K562 (cell line): ENCODE measurements around the gene PMVK. TPM values are rescaled to one million over a fixed set of nuclear protein-coding genes. Genes with fewer than 3 reads are reported as not detected.

Source experiments
- KAT2B ChIP-seq: IDR thresholded peaks from one replicate; pipeline ENCODE4 v1.6.1; 2012; ENCODE audit warnings: low read depth, mild to moderate bottlenecking, control low read depth, inconsistent platforms, low read length, moderate library complexity
- MAFK ChIP-seq: IDR thresholded peaks from 2 replicates; pipeline ENCODE4 v1.6.1; 2011; ENCODE audit warnings: low read length, improper control_type of control experiment
- NFIX ChIP-seq: fragments of 250-450 bp; sonication (Bioruptor Pico); IDR thresholded peaks from 2 replicates; pipeline ENCODE4 v1.4.0; 2020; ENCODE audit warnings: low read depth, mild to moderate bottlenecking, moderate library complexity
- SMARCE1 ChIP-seq: fragments of 450-650 bp; IDR thresholded peaks from 2 replicates; pipeline ENCODE4 v1.7.1; 2016; ENCODE audit warnings: mild to moderate bottlenecking
- STAT5A ChIP-seq: IDR thresholded peaks from 2 replicates; pipeline ENCODE4 v1.6.1; 2012; ENCODE audit warnings: low read length, inconsistent platforms, borderline replicate concordance
- VEZF1 ChIP-seq: fragments of 200-800 bp; sonication (Bioruptor generic); IDR thresholded peaks from 2 replicates; pipeline ENCODE4 v1.6.1; 2017; ENCODE audit warnings: missing genetic modification characterization, missing compliant biosample characterization
- ZBTB9 ChIP-seq: fragments of 450-650 bp; formaldehyde crosslinking; IDR thresholded peaks from 2 replicates; pipeline ENCODE4 v1.4.0; 2020; ENCODE audit warnings: mild to moderate bottlenecking, moderate library complexity
- ZNF217 ChIP-seq: sonication (generic); formaldehyde crosslinking; IDR thresholded peaks from 2 replicates; pipeline ENCODE4 v1.8.0; 2022; ENCODE audit warnings: mild to moderate bottlenecking, missing genetic modification reagents
- ZNF347 ChIP-seq: fragments of 450-650 bp; formaldehyde crosslinking; IDR thresholded peaks from 2 replicates; pipeline ENCODE4 v1.4.0; 2020; ENCODE audit warnings: low read depth, mild to moderate bottlenecking, moderate library complexity
- ZNF551 ChIP-seq: fragments of 250-450 bp; sonication (Bioruptor Pico); IDR thresholded peaks from 2 replicates; pipeline ENCODE4 v1.5.0; 2021; ENCODE audit warnings: mild to moderate bottlenecking, moderate library complexity
- ZNF584 ChIP-seq: fragments of 200-800 bp; sonication (Bioruptor generic); IDR thresholded peaks from 2 replicates; pipeline ENCODE4 v1.6.1; 2016; ENCODE audit warnings: low read depth, mild to moderate bottlenecking, missing genetic modification characterization, missing compliant biosample characterization
- polyA plus RNA-seq, 8 experiments: library from polyadenylated mRNA; depleted of rRNA in 4 of 8; stranded (reverse) in 5 of 8; unstranded in 3 of 8; fragments of >200 nt; fragmentation: Nextera tagmentation in 2 of 8; fragmentation: Illumina TruSeq in 1 of 8; extraction: Ambion mirVana in 2 of 8; extraction: Trizol in 1 of 8; gene quantifications; 2 replicates each; pipeline versions ENCODE4 v1.2.1 to v1.2.3, GENCODE V29; 2011 to 2014; ENCODE audit warnings: inconsistent platforms in 1 of 8, missing spikeins in 1 of 8
- total RNA-seq, 7 experiments: library from RNA; depleted of rRNA in 6 of 7; stranded (reverse); fragments of >200 nt in 6 of 7; fragmentation: Illumina TruSeq in 2 of 7; extraction: Trizol in 2 of 7; gene quantifications; 2 replicates each; pipeline versions ENCODE4 v1.2.1 to v1.2.3, GENCODE V29; 2011 to 2021; ENCODE audit warnings: low replicate concordance in 1 of 7
- TF ChIP-seq, protein P1 (sequence below): fragments of 200-400 bp; formaldehyde crosslinking; IDR thresholded peaks from 2 replicates; pipeline ENCODE4 v1.6.1; 2017; ENCODE audit warnings: mild to moderate bottlenecking, low read depth, low read length, moderate library complexity
- TF ChIP-seq, protein P2 (sequence below): fragments of 250-450 bp; sonication (Bioruptor Pico); IDR thresholded peaks from 2 replicates; pipeline ENCODE4 v1.5.0; 2021; ENCODE audit warnings: mild to moderate bottlenecking, borderline replicate concordance
- TF ChIP-seq, protein P3 (sequence below): fragments of 250-450 bp; sonication (Bioruptor Pico); IDR thresholded peaks from 2 replicates; pipeline ENCODE4 v1.5.1; 2021; ENCODE audit warnings: mild to moderate bottlenecking
- TF ChIP-seq, protein P4 (sequence below): sonication (generic); formaldehyde crosslinking; IDR thresholded peaks from 2 replicates; pipeline ENCODE4 v1.4.0; 2020; ENCODE audit warnings: mild to moderate bottlenecking, missing genetic modification reagents

Gene PMVK
- total and polyA plus RNA-seq, 9 of the 15 experiments (the other 6 are each of a cell fraction or from before 2014, with no cell fraction given): 1.1 to 15.3 (median 6.3) TPM

DNA sequence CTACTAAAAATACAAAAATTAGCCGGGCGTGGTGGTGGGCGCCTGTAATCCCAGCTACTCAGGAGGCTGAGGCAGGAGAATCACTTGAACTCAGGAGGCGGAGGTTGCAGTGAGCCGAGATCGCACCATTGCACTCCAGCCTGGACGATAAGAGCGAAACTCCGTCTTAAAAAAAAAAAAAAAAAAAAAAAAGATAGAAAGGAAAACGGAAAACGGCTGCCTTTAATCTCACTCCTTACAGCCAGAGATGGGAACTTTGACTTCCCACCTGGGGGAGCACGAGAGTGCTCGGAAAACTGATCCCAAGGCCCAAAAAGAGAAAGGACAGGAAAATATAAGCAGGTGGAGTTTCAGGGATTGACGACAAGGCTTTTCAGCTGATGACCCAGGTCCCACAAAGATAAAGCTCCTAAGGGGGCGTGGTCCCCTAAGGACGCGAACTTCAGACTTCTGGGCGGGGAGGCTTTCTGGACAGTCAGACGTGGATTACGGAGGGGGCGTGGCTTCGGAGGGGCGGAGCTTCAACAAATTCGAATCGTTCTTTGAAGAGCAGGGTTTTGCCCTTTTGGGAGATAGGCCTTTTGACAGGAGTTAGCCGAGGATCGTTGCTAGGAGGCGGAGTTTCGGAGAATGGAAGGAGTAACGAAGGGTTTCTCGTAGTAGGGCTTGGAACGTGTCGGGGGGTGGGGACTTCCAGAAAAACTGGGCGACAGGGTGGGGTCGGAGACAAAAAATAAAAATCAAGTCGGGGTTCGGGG is 37.0 kb upstream of the PMVK start (continued):
- peak; percentile 61; the same call in 1 of the 2 replicates for TF ChIP-seq VEZF1 (CRISPR knock-in tag)
- 0 out of 2 replicates have a peak, but pooled peaks have one; percentile 3 for TF ChIP-seq NFIX (CRISPR knock-in tag)
- TF ChIP-seq ZNF551 (CRISPR knock-in tag): no peak
- TF ChIP-seq, protein P1, sequence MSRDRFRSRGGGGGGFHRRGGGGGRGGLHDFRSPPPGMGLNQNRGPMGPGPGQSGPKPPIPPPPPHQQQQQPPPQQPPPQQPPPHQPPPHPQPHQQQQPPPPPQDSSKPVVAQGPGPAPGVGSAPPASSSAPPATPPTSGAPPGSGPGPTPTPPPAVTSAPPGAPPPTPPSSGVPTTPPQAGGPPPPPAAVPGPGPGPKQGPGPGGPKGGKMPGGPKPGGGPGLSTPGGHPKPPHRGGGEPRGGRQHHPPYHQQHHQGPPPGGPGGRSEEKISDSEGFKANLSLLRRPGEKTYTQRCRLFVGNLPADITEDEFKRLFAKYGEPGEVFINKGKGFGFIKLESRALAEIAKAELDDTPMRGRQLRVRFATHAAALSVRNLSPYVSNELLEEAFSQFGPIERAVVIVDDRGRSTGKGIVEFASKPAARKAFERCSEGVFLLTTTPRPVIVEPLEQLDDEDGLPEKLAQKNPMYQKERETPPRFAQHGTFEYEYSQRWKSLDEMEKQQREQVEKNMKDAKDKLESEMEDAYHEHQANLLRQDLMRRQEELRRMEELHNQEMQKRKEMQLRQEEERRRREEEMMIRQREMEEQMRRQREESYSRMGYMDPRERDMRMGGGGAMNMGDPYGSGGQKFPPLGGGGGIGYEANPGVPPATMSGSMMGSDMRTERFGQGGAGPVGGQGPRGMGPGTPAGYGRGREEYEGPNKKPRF: no peak
- TF ChIP-seq MAFK: no peak
- no peak for TF ChIP-seq KAT2B
- no peak for TF ChIP-seq ZNF584 (CRISPR knock-in tag)
- TF ChIP-seq ZNF217 (CRISPR knock-in tag): no peak
- TF ChIP-seq, protein P2, sequence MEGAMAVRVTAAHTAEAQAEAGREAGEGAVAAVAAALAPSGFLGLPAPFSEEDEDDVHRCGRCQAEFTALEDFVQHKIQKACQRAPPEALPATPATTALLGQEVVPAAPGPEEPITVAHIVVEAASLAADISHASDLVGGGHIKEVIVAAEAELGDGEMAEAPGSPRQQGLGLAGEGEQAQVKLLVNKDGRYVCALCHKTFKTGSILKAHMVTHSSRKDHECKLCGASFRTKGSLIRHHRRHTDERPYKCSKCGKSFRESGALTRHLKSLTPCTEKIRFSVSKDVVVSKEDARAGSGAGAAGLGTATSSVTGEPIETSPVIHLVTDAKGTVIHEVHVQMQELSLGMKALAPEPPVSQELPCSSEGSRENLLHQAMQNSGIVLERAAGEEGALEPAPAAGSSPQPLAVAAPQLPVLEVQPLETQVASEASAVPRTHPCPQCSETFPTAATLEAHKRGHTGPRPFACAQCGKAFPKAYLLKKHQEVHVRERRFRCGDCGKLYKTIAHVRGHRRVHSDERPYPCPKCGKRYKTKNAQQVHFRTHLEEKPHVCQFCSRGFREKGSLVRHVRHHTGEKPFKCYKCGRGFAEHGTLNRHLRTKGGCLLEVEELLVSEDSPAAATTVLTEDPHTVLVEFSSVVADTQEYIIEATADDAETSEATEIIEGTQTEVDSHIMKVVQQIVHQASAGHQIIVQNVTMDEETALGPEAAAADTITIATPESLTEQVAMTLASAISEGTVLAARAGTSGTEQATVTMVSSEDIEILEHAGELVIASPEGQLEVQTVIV (CRISPR knock-in tag): no peak
- TF ChIP-seq, protein P3, sequence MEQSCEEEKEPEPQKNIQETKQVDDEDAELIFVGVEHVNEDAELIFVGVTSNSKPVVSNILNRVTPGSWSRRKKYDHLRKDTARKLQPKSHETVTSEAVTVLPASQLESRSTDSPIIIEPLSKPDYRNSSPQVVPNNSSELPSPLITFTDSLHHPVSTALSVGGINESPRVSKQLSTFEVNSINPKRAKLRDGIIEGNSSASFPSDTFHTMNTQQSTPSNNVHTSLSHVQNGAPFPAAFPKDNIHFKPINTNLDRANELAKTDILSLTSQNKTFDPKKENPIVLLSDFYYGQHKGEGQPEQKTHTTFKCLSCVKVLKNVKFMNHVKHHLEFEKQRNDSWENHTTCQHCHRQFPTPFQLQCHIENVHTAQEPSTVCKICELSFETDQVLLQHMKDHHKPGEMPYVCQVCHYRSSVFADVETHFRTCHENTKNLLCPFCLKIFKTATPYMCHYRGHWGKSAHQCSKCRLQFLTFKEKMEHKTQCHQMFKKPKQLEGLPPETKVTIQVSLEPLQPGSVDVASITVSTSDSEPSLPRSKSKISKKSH: no peak
- no peak for TF ChIP-seq ZNF347 (CRISPR knock-in tag)
- TF ChIP-seq, protein P4, sequence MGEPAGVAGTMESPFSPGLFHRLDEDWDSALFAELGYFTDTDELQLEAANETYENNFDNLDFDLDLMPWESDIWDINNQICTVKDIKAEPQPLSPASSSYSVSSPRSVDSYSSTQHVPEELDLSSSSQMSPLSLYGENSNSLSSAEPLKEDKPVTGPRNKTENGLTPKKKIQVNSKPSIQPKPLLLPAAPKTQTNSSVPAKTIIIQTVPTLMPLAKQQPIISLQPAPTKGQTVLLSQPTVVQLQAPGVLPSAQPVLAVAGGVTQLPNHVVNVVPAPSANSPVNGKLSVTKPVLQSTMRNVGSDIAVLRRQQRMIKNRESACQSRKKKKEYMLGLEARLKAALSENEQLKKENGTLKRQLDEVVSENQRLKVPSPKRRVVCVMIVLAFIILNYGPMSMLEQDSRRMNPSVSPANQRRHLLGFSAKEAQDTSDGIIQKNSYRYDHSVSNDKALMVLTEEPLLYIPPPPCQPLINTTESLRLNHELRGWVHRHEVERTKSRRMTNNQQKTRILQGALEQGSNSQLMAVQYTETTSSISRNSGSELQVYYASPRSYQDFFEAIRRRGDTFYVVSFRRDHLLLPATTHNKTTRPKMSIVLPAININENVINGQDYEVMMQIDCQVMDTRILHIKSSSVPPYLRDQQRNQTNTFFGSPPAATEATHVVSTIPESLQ (CRISPR knock-in tag): no peak
- peak; percentile 68; the same call in 1 of the 2 replicates for TF ChIP-seq SMARCE1
- TF ChIP-seq STAT5A: no peak
- no peak for TF ChIP-seq ZBTB9
